NCI-H146 treated with DMSO at 0.1 percent for 48 hours (cell line): ENCODE data around the gene NRG3.
A peak's percentile ranks its signal among the peaks of the same experiment; 100 is the strongest.

ENCODE experiments used
- DNase-seq: peaks from one replicate; lab custom pipeline; 2025; ENCODE audit not compliant: unreplicated experiment; lab: John Stamatoyannopoulos, UW

The NRG3 gene

DNA sequence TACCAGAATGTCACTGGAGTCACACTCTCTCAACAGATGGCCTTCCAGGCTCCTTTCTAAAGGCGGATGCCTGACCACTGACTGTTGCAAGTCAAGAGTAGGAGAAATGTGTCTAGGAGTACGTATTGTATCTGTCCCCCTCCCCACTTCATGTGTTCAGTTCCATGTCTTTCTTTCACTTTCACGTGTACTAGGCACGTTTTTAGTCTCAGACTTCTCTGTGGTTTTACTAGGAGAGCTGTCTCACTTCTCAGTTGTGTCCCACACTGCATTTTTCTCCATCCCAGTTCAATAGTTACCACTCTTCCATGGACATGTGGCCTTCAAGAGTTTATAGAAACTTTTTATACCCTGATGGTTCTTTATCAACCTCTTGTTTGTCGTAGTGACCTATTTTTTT, 893.0 kb downstream of the NRG3 start:
- DNase-seq = no peak

DNA sequence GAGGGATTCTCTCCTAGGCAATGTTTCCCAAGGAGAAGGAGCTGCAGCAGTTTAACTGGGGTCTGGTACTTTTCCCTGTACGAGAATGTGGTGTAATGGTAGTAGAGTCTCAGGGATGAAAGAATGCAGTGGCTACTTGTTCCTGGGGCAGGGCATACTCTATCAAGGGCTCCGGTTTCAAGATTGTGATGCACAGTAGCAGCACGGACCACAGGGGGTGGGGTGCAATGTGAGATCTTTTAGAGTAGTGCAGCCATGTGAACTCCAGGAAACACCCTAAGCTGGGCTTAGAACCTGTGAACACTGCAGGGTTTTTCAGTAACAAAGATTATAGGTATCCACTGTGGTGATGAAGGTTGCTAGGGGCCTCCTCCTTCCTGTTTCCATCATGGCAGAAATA, 903.9 kb downstream of the NRG3 start:
- DNase-seq = no peak

DNA sequence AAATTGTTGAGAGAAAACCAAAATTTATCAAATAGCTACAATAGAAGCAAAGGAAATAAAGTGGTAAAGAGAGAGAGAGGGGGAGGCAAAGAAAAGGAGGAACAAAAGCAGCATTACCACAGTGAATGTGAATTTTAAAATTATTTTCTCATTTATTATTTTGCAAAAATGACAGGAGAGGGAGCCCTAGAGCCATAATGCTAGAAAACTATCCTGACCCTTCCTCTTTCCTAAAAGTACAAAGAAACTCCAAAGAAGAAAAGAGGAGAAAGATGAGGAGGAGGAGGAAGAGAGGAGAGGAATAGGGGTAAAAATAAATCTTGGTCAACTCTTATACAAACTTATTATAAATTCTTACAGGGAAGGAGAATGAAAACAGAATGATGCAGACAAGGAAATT, 921.5 kb downstream of the NRG3 start:
- DNase-seq = no peak

DNA sequence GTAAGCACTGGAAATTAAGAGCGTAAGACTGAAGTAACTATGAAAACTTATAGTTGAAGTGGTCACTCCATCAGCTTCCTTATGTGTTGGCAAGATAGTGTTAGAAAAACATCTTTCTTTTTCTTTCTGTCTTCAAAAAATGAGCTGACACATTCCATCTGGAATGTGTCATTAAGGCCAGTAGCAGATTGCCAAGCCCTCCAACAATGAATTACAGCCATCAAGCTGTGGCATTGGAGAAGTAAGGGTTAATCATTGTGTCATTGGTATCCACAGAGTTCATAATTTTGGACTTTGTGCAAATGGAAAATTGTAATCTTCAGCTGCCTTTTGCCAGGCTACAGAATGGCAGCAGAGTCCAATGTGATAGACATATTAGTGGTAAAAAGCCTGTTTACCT, 926.3 kb downstream of the NRG3 start:
- DNase-seq = no peak

DNA sequence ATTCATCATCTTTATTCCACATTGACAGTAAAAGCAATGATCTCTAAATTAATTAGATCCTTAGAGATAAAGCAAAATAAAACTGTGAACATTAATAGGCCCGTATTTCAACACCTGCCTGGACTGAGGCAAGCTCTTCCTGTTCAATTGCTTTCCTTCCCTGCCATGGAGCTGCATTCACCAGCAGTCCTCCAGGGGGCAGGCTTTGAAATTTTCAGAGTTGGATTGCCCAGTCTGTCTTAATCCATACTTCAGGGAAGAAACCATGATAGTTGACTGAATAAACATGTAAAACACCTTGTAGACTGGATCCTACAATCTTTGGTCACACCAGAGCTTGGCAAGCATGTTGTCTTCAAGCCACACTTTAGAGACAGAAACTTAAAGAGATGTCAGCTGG, 936.6 kb downstream of the NRG3 start:
- no peak for DNase-seq

DNA sequence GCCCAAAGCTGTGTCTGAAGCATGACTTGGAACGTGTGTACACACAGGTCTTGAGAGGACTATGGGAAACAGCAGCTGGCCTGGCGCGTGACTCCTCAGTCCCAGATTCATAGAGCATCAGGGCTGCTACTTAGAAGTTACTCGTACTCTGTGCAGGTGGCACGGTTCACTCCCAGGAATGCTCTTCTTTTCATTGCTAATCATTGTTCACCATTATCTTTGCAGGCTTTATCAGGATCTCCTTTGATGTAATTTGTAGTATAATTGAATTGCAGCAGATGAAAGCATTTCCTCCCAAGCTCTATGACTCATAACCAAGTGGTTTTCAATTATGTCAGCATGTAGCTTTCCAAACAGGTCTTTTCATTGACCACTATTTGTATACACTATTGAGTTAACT, 938.9 kb downstream of the NRG3 start:
- peak; percentile 1 for DNase-seq

DNA sequence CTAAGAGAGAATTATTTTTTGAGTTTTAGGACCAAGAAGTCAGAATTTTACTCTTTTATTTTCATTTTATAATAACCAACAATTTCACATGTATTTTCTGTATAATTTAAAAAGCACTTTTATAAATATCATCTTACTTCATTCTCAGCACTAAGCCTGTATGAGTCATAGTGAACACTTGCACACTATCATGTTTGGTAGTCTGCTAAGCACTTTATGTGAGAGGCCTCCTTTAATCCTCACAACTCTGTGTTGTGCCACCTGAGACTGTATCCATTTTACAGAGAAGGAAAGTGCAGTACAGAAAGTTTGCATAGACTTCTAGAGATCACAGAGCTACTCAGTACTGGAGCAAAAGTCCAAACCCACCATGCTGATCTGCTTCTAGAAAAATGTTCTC, 939.6 kb downstream of the NRG3 start:
- no peak for DNase-seq

DNA sequence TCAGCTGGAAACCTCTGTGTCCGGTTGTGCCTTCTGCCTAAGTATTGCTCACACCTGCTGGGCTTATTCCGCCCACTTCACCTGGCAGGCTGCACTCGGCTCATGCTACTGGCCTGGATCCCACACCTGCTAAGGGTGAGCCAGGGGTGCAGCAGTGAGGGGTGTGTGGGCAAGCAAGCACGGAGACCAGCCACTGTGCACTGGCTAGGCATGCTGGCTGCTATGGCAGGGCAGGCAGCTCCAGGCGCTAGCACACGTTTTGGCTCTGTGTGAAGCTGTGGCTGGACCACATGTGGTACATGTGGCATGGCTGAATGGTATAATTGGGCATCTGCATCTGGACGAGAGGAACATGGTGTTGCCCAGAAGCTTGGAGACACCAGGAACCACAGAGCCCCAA, 940.7 kb downstream of the NRG3 start:
- DNase-seq = no peak

GRCh38 chr10:82817676-82818422, 942.9 kb downstream of the NRG3 start:
- no peak for DNase-seq

DNA sequence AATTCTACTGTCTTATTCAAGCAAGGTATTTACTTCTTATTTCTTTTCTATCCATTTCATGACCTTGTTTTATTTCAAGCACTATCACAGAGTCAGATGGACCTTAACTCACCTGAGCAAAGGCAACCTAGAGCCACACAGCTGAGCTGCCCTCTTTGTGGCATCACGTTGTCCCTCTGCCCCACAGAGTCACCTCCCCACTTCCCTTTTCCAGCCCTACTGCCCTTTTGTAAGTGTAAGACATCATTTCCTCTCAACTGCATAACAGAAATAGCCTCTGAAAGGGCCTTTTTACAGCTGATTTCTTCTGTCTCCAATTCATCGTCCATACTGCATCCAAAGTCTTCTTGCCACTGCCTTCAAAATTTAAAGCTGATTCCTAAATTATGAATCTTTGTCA, 946.0 kb downstream of the NRG3 start:
- no peak for DNase-seq

- no peak for DNase-seq
These were observed 951.1 kb downstream of the NRG3 start for GRCh38 chr10:82826132-82826531.

- DNase-seq = no peak
These were observed 952.9 kb downstream of the NRG3 start for GRCh38 chr10:82827901-82828300.

- no peak for DNase-seq
These were observed 972.2 kb downstream of the NRG3 start for GRCh38 chr10:82847242-82847641.

DNA sequence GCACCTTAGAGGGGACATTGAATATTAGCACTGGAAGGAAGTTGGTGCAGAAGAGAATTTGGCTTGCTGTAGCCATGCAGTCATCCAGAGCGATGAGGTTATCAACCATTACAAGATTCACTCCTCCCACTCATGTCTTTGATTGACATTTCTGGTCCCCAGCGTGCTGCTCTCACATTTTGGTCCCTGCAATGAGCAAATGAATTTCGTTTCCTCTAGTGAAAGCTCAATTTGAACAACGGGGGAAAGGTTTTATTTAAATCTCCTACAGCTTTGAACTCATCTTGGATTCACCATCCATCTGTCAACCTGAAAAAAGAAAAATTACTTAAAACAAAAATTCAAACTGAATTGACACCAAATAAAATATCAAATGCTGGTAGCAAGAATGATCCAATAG, 975.2 kb downstream of the NRG3 start:
- no peak for DNase-seq

DNA sequence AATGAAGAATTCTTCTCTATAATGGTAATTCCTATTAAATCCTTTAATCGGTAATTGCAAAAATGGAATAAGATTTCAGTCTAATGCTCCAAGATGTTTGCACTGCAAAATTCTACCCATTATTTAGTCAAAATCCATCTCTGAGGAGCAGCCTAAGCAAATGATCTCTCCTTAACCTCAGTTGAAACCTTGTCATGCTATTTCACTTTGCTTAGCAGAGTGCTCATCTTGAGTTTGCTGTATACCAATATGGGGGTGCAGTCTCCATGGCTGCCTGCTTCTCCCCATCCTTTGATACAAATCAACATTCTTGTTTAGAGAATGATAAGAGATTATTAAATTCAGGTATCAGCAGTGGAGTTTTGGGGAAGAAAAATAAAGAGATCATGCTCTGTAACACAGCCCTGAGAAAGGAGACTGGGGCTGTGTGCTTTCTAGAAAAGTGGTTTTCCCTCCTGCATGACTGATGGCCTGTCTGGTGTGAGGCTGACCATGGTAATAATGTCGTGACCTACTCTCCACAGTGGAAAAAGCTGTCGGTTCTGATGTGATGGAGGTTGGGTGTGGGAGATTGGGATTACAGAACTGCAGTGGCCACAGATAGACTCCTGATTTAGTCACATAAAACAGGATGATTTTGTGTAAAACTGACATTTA, 982.1 kb downstream of the NRG3 start:
- no peak for DNase-seq

DNA sequence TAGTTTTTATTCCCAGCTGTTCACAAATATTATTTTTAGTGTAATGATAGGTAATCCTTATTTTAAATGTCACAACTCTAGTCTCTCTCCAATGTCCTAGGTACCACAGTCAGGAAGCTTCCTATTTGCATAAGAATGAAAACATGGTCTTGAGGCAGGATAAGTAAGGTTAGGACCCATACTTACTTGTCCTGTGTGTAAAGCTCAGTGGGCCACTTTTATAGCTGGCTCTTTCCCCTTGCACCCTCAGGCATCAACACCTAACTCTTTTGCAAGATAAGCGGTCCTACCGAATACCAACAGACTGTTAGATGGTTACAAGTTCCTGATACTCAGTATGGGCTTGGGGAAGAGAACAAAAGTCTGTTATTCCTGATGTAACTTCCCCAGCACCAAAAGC, 986.9 kb downstream of the NRG3 start:
- DNase-seq = no peak

DNA sequence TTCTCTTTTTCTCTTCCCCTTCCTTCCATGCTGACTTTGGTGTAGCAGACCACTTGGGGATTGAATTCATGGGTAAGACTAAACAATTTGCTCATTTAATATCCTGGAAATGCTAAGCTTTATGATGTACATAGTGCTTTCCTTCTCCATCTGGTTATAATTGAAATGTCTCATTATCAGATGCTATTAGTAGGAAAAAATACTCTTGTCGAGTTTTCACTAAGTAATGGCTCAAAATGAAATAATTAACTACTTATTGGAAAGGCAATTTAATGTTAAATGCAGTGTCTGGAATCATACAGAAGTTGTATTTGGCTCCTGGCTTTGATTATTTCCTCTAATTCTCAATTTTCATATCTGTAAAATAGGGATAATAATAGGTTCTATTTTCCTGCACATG, 990.4 kb downstream of the NRG3 start:
- no peak for DNase-seq

- no peak for DNase-seq
These were observed 991.5 kb downstream of the NRG3 start for GRCh38 chr10:82866424-82867020.

DNA sequence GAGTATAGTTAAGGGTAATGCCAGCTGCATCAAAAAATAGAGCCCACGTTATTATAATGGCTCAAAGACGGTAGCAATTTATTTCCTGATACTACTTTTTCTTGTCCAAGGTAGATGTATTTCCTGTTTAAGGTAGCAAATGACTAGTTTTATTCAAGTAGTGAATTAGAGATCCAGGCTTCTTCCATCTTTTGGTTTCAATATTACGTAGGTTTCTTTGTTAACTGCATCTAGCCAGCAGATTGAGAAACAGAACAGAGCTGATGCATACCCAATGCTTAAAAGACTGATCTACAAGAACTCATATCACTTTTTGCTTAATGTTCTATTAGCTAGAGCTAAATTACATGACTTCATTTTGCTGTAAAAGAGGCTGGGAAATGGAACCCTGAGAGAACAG, 992.1 kb downstream of the NRG3 start:
- DNase-seq = no peak

- DNase-seq = no peak
These were observed 999.7 kb downstream of the NRG3 start for GRCh38 chr10:82874671-82875070.

DNA sequence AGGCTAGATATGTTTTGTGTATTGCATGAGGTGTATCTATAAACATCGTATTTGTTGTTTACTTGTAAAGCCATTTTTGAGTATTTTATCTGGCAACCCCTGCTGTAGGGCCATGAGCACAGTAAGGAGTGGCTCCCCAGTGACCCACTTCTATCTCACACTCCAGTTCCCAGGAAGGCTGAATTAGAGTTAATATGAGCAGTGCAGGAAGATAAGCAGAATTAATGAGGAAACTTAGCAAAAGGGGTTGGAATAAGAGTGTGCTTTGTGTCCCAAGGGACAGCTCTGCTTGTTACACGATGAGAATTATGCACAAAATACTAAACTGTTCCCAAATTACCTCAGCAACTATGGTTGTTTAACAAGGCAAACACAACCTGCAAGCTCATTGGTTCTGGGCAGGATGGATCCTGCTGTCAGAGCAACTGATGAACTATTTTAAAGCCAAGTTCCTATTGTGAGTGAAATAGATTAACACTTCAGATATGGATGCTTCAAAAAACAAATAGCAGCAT, 1005.8 kb downstream of the NRG3 start:
- no peak for DNase-seq

DNA sequence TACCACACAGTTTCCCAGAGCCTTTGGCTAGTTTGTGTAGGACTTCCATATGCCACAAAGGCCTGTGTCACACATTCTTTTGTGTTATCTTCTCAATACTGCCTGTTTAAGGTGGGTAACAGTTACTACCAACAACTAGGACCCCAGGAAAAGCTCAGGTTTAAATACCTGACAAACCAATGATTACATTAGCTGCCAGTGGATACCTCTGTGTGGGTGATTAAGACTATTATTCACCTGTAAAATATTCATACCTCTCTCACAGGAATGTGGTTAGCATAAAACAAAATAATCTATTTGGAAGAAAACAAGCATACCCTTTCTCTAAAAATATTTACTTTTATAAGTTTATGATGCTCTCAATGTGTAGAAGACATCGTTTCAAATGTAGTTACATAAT, 1007.7 kb downstream of the NRG3 start:
- DNase-seq = no peak
